BE2C (cell line): ENCODE measurements around the gene COL27A1.

ENCODE experiments used
- DNase-seq: peaks from one replicate; pipeline ENCODE4 v3.0.0-alpha.2; 2020
- H3K27me3 ChIP-seq: fragments of 250-450 bp; sonication (Bioruptor Pico); 2 replicates; pipeline ENCODE4 v1.5.1; 2020; ENCODE audit warnings: mild to moderate bottlenecking
- H3K36me3 ChIP-seq: fragments of 250-450 bp; sonication (Bioruptor Pico); 2 replicates; pipeline ENCODE4 v1.5.1; 2020; ENCODE audit warnings: mild to moderate bottlenecking
- H3K4me1 ChIP-seq: fragments of 250-450 bp; sonication (Bioruptor Pico); 2 replicates; pipeline ENCODE4 v1.5.1; 2020
- H3K4me3 ChIP-seq: 2 replicates; pipeline ENCODE4 v1.5.1; 2011; ENCODE audit warnings: low read depth, low read length
- H3K9me3 ChIP-seq: fragments of 250-450 bp; sonication (Bioruptor Pico); 2 replicates; pipeline ENCODE4 v1.5.1; 2020
- TF ChIP-seq, protein P1 (sequence below): IDR thresholded peaks from 2 replicates; pipeline ENCODE4 v1.5.1; 2012; ENCODE audit warnings: mild to moderate bottlenecking, low read depth, low read length

COL27A1 gene

DNA sequence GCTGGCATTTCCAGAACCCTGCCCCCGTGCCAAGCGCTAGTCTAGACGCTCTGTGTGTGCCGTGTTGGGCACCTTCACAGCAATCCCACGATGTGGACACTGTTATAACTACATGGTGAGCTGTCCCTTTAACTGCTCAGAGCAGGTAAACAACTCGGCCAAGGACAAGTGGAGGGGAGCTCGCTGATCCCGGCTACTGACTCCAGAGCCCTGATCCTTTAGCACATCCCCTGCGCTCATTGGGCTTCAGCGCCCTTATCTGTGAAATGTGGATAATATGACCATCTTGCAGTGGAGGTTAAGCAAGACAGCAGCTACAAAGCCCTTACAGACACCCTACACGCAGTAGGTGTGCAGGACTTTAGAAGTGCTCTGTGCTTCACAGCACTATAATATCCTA is 190.8 kb downstream of the COL27A1 start:
- no peaks in the 10 kb centered on the region for H3K36me3 ChIP-seq

GRCh38 chr9:114347675-114348074 is 192.3 kb downstream of the COL27A1 start:
- Histone ChIP-seq H3K27me3 (no peaks in the 10 kb centered on the region), H3K4me1 (peaks cover 11% of the 10 kb centered on the region), H3K4me3 (no peak overlapping the region), H3K9me3 (no peaks in the 10 kb centered on the region), H3K36me3 (no peaks in the 10 kb centered on the region)
- TF ChIP-seq, protein P1, sequence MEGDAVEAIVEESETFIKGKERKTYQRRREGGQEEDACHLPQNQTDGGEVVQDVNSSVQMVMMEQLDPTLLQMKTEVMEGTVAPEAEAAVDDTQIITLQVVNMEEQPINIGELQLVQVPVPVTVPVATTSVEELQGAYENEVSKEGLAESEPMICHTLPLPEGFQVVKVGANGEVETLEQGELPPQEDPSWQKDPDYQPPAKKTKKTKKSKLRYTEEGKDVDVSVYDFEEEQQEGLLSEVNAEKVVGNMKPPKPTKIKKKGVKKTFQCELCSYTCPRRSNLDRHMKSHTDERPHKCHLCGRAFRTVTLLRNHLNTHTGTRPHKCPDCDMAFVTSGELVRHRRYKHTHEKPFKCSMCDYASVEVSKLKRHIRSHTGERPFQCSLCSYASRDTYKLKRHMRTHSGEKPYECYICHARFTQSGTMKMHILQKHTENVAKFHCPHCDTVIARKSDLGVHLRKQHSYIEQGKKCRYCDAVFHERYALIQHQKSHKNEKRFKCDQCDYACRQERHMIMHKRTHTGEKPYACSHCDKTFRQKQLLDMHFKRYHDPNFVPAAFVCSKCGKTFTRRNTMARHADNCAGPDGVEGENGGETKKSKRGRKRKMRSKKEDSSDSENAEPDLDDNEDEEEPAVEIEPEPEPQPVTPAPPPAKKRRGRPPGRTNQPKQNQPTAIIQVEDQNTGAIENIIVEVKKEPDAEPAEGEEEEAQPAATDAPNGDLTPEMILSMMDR: no peak
- DNase-seq: no peak

More for the DNA sequence above, 190.8 kb downstream of the COL27A1 start:
- H3K27me3 ChIP-seq: no peaks in the 10 kb centered on the region
- H3K4me3 ChIP-seq: no peak overlapping the region
- DNase-seq: no peak
- no peaks in the 10 kb centered on the region for H3K9me3 ChIP-seq
- H3K4me1 ChIP-seq: peaks cover 11% of the 10 kb centered on the region
- TF ChIP-seq, protein P1: no peak

GRCh38 chr9:114348261-114348905 is 193.0 kb downstream of the COL27A1 start:
- Histone ChIP-seq H3K36me3 (no peaks in the 10 kb centered on the region), H3K4me1 (peaks cover 11% of the 10 kb centered on the region), H3K27me3 (no peaks in the 10 kb centered on the region), H3K9me3 (no peaks in the 10 kb centered on the region), H3K4me3 (peak overlapping the region; percentile 12; the same call in 1 of the 2 replicates)
- no peak for DNase-seq
- TF ChIP-seq, protein P1: no peak

GRCh38 chr9:114348906-114349482 is 193.7 kb downstream of the COL27A1 start:
- Histone ChIP-seq H3K9me3 (no peaks in the 10 kb centered on the region), H3K4me1 (peaks cover 11% of the 10 kb centered on the region), H3K4me3 (no peak overlapping the region; the same call in 1 of the 2 replicates), H3K36me3 (no peaks in the 10 kb centered on the region), H3K27me3 (no peaks in the 10 kb centered on the region)
- TF ChIP-seq, protein P1: no peak
- DNase-seq: peak; percentile 84

DNA sequence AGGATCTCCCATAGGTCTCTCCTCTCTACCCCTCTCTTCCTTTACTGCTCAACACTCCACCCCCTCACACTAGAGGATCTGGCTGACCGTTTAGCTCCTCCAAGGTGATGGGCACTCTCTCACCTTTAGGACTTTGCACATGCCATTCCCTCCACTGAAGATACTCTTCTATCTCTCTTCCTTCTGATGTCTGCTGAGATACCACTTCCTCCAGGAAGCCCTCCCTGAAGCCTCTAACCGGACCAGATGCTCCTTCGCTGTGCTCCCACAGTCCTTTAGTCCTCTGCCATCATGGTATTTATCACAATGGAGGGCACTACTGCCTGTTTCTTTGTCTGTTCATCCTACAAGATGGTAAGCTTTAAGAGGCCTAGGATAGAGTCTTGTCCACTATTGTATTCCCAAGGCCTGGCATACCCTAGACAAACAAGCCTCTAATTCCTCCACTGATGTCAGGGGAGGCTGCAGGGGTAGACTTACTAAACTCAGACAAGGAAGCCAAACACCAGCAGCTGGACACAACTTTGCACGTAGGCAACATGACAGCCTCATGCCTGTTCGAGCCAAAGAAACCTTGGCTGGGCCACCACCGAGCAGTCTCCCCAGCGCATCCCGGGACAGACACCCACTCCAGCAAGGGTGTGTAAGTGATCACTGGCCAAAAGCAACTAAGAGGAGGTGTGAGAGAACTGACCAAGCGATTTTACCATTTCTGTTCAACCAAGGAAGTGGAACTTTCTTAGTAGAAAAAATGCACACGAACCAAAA is 194.6 kb downstream of the COL27A1 start:
- TF ChIP-seq, protein P1: no peak
- H3K4me3 ChIP-seq: no peak overlapping the region
- H3K27me3 ChIP-seq: no peaks in the 10 kb centered on the region
- no peaks in the 10 kb centered on the region for H3K36me3 ChIP-seq
- peaks cover 11% of the 10 kb centered on the region for H3K4me1 ChIP-seq
- no peaks in the 10 kb centered on the region for H3K9me3 ChIP-seq
- DNase-seq: no peak
